ENCODE measurements around the gene RAPH1. TPM values are rescaled to one million over a fixed set of nuclear protein-coding genes. Genes with fewer than 3 reads are reported as not detected.
"Not testable (repeated sequence)": the region's sequence is repeated elsewhere in the genome, so short reads cannot be mapped to it uniquely, and the experiment has no call there.

The RAPH1 gene
- total RNA-seq, 1 donor from 2014 or later: 115 TPM

- no peak for DNase-seq (ENCODE audit: low spot score)
- no peak for ATAC-seq
- intact Hi-C loops (cut with DNase I): no loop called here
Measured at GRCh38 chr2:203442463-203442862, 92.6 kb downstream of the RAPH1 start.

GRCh38 chr2:203441463-203441862, 93.6 kb downstream of the RAPH1 start:
- DNase-seq (ENCODE audit: low spot score) (no peak), ATAC-seq (no peak)
- intact Hi-C loops (cut with DNase I): no loop called here

- intact Hi-C loops (cut with DNase I): no loop called here
- no peak for DNase-seq (ENCODE audit: low spot score)
- ATAC-seq: no peak
Measured at GRCh38 chr2:203440671-203441070, 94.4 kb downstream of the RAPH1 start.

GRCh38 chr2:203438528-203438927, 96.6 kb downstream of the RAPH1 start:
- DNase-seq (ENCODE audit: low spot score) (no peak), ATAC-seq (no peak)
- intact Hi-C loops (cut with DNase I): no loop called here

GRCh38 chr2:203437511-203437910, 97.6 kb downstream of the RAPH1 start:
- intact Hi-C loops (cut with DNase I): no loop called here
- ATAC-seq (no peak), DNase-seq (ENCODE audit: low spot score) (no peak)

GRCh38 chr2:203436496-203436895, 98.6 kb downstream of the RAPH1 start:
- intact Hi-C loops (cut with DNase I): no loop called here
- DNase-seq (ENCODE audit: low spot score) (no peak), ATAC-seq (no peak)

GRCh38 chr2:203432811-203433210, 102.3 kb downstream of the RAPH1 start:
- intact Hi-C loops (cut with DNase I): no loop called here
- ATAC-seq (no peak), DNase-seq (ENCODE audit: low spot score) (no peak)

GRCh38 chr2:203431391-203432185, 103.5 kb downstream of the RAPH1 start:
- intact Hi-C loops (cut with DNase I): no loop called here
- ATAC-seq (no peak), DNase-seq (ENCODE audit: low spot score) (no peak)

- ATAC-seq; DNase-seq (ENCODE audit: low spot score); intact Hi-C loops (cut with DNase I): not testable (repeated sequence)
Measured at GRCh38 chr2:203429643-203430042, 105.5 kb downstream of the RAPH1 start.

- DNase-seq (ENCODE audit: low spot score) (no peak), ATAC-seq (no peak)
- intact Hi-C loops (cut with DNase I): no loop called here
Measured at GRCh38 chr2:203427061-203427460, 108.0 kb downstream of the RAPH1 start.

GRCh38 chr2:203418271-203418670, 116.8 kb downstream of the RAPH1 start:
- ATAC-seq: no peak
- DNase-seq (ENCODE audit: low spot score): no peak
- intact Hi-C loops (cut with DNase I): no loop called here

- intact Hi-C loops (cut with DNase I): no loop called here
- no peak for DNase-seq (ENCODE audit: low spot score)
- no peak for ATAC-seq
Measured at GRCh38 chr2:203413796-203414195, 121.3 kb downstream of the RAPH1 start.

GRCh38 chr2:203412546-203413331, 122.4 kb downstream of the RAPH1 start:
- intact Hi-C loops (cut with DNase I): no loop called here
- ATAC-seq (peak; percentile 73), DNase-seq (ENCODE audit: low spot score) (no peak)

- no peak for ATAC-seq
- intact Hi-C loops (cut with DNase I): no loop called here
Measured at GRCh38 chr2:203407496-203407895, 127.6 kb downstream of the RAPH1 start.

GRCh38 chr2:203404996-203405395, 130.1 kb downstream of the RAPH1 start:
- intact Hi-C loops (cut with DNase I): no loop called here
- no peak for ATAC-seq
- DNase-seq (ENCODE audit: low spot score): no peak

More at GRCh38 chr2:203407496-203407895, 127.6 kb downstream of the RAPH1 start:
- DNase-seq (ENCODE audit: low spot score): no peak

- ATAC-seq: no peak
- intact Hi-C loops (cut with DNase I): no loop called here
Measured at GRCh38 chr2:203400805-203401585, 134.1 kb downstream of the RAPH1 start.

GRCh38 chr2:203399031-203399430, 136.1 kb downstream of the RAPH1 start:
- intact Hi-C loops (cut with DNase I): no loop called here
- no peak for DNase-seq (ENCODE audit: low spot score)
- ATAC-seq: no peak

More at GRCh38 chr2:203400805-203401585, 134.1 kb downstream of the RAPH1 start:
- no peak for DNase-seq (ENCODE audit: low spot score)

GRCh38 chr2:203396667-203397066, 138.4 kb downstream of the RAPH1 start:
- ATAC-seq (no peak), DNase-seq (ENCODE audit: low spot score) (no peak)
- intact Hi-C loops (cut with DNase I): no loop called here

- DNase-seq (ENCODE audit: low spot score): no peak
- intact Hi-C loops (cut with DNase I): no loop called here
Measured at GRCh38 chr2:203395858-203396257, 139.2 kb downstream of the RAPH1 start.

More at GRCh38 chr2:203395858-203396257, 139.2 kb downstream of the RAPH1 start:
- ATAC-seq: no peak

All from sciatic nerve (tissue), 2 donors.